HG02571 (cell line): ENCODE measurements around the gene PPFIBP1.
"Not testable (repeated sequence)": the region's sequence is repeated elsewhere in the genome, so short reads cannot be mapped to it uniquely, and the experiment has no call there.

ENCODE experiments used
- ATAC-seq: cut with Tn5 transposase; IDR thresholded peaks from one replicate; pipeline ENCODE4 v1.9.1; 2021; ENCODE audit warnings: mild to moderate bottlenecking, moderate library complexity; ENCODE audit not compliant: unreplicated experiment

The PPFIBP1 gene

GRCh38 chr12:27588776-27589175 is 64.8 kb downstream of the PPFIBP1 start:
- no peak for ATAC-seq

- ATAC-seq, result no peak
Observed at GRCh38 chr12:27589419-27589818, 65.4 kb downstream of the PPFIBP1 start.

- not testable (repeated sequence) for ATAC-seq
Observed at GRCh38 chr12:27591698-27592097, 67.7 kb downstream of the PPFIBP1 start.

GRCh38 chr12:27592548-27592947 is 68.5 kb downstream of the PPFIBP1 start:
- no peak for ATAC-seq

- no peak for ATAC-seq
Observed at GRCh38 chr12:27593266-27593665, 69.3 kb downstream of the PPFIBP1 start.

- ATAC-seq, result no peak
Observed at GRCh38 chr12:27595231-27595642, 71.2 kb downstream of the PPFIBP1 start.

- ATAC-seq, result not testable (repeated sequence)
Observed at GRCh38 chr12:27598866-27599265, 74.9 kb downstream of the PPFIBP1 start.

GRCh38 chr12:27601056-27601828 is 77.2 kb downstream of the PPFIBP1 start:
- not testable (repeated sequence) for ATAC-seq

- ATAC-seq, result no peak
Observed at GRCh38 chr12:27602516-27602915, 78.5 kb downstream of the PPFIBP1 start.

- no peak for ATAC-seq
Observed at GRCh38 chr12:27604431-27604830, 80.4 kb downstream of the PPFIBP1 start.

- no peak for ATAC-seq
Observed at GRCh38 chr12:27606986-27607385, 83.0 kb downstream of the PPFIBP1 start.

GRCh38 chr12:27607591-27607990 is 83.6 kb downstream of the PPFIBP1 start:
- no peak for ATAC-seq

- ATAC-seq, result no peak
Observed at GRCh38 chr12:27608890-27609289, 84.9 kb downstream of the PPFIBP1 start.

- no peak for ATAC-seq
Observed at GRCh38 chr12:27610374-27610773, 86.4 kb downstream of the PPFIBP1 start.

GRCh38 chr12:27614386-27614785 is 90.4 kb downstream of the PPFIBP1 start:
- ATAC-seq, result no peak

- no peak for ATAC-seq
Observed at GRCh38 chr12:27614866-27615265, 90.9 kb downstream of the PPFIBP1 start.

- ATAC-seq, result no peak
Observed at GRCh38 chr12:27615331-27615891, 91.4 kb downstream of the PPFIBP1 start.

GRCh38 chr12:27616356-27617142 is 92.5 kb downstream of the PPFIBP1 start:
- ATAC-seq, result no peak

GRCh38 chr12:27618836-27619235 is 94.8 kb downstream of the PPFIBP1 start:
- ATAC-seq, result no peak

- ATAC-seq, result no peak
Observed at GRCh38 chr12:27619308-27619707, 95.3 kb downstream of the PPFIBP1 start.

GRCh38 chr12:27620121-27620520 is 96.1 kb downstream of the PPFIBP1 start:
- ATAC-seq, result no peak
